Endothelial cell of umbilical vein (primary cell): ENCODE results near the gene ERFL. TPM values are rescaled to one million over a fixed set of nuclear protein-coding genes. Genes with fewer than 3 reads are reported as not detected.

Source experiments
- BruUV-seq: library from RNA; stranded (reverse); fragments of 400-500 nt; replicated peaks from 2 replicates; lab custom pipeline; 2021; lab: Mats Ljungman, UMichigan
- CTCF ChIA-PET: fragments of 300-600, 350-600 bp; sonication (Branson Sonifier 250); formaldehyde crosslinking; loops from one replicate; lab custom pipeline; 2021; ENCODE audit warnings: antibody characterized with exemption, inconsistent platforms; lab: Charles Lee
- POLR2A ChIA-PET: fragments of 300-600, 350-600 bp; sonication (Branson Sonifier 250); formaldehyde crosslinking; loops from one replicate; lab custom pipeline; 2021; ENCODE audit warnings: antibody characterized with exemption, inconsistent platforms; lab: Charles Lee
- DNase-seq: peaks from one replicate; pipeline ENCODE4 v3.0.0-alpha.2; 2011; ENCODE audit warnings: low read depth, low spot score
- FAIRE-seq: peaks from 2 replicates; lab custom pipeline; 2011; peaks lifted over from hg19 to GRCh38; lab: Jason Lieb, UNC
- H2AFZ ChIP-seq: 2 replicates; pipeline ENCODE4 v1.6.0; 2012; ENCODE audit warnings: low read depth, low read length, control low read depth, inconsistent platforms
- H3K27ac ChIP-seq: 2 replicates; pipeline ENCODE4 v1.5.1; 2011; ENCODE audit warnings: low read depth, mild to moderate bottlenecking, control low read depth, low read length, moderate library complexity; ENCODE audit not compliant: insufficient read depth
- H3K27me3 ChIP-seq, 2 experiments: 2 replicates each; pipeline versions ENCODE4 v1.6.0 to v1.6.1; 2011; ENCODE audit warnings: low read length in 2 of 2, mixed read lengths in 1 of 2; ENCODE audit not compliant: control insufficient read depth in 2 of 2, insufficient read depth in 2 of 2
- H3K36me3 ChIP-seq, 2 experiments: 2 replicates in 1 of 2; 3 replicates in 1 of 2; pipeline ENCODE4 v1.5.1; 2011; ENCODE audit warnings: low read length in 2 of 2, mild to moderate bottlenecking in 1 of 2, moderate library complexity in 1 of 2; ENCODE audit not compliant: control insufficient read depth in 2 of 2, insufficient read depth in 2 of 2; ENCODE audit errors: extremely low read depth in 1 of 2
- H3K4me1 ChIP-seq: 3 replicates; pipeline ENCODE4 v1.5.1; 2011; ENCODE audit warnings: mild to moderate bottlenecking, low read length; ENCODE audit not compliant: control insufficient read depth, insufficient read depth; ENCODE audit errors: extremely low read depth
- H3K4me2 ChIP-seq: 2 replicates; pipeline ENCODE4 v1.6.1; 2011; ENCODE audit warnings: low read length, control low read depth, mixed read lengths; ENCODE audit not compliant: insufficient read depth
- H3K4me3 ChIP-seq, 3 experiments: fragments of 200-600 bp in 1 of 3; sonication (generic), shearing (Covaris generic) in 1 of 3; replicated peaks in 1 of 3; 2 replicates each; pipeline ENCODE4 v1.5.1; 2011 to 2016; ENCODE audit warnings: control low read depth in 3 of 3, low read length in 3 of 3, mild to moderate bottlenecking in 2 of 3, inconsistent platforms in 1 of 3, low read depth in 1 of 3, moderate library complexity in 1 of 3; ENCODE audit not compliant: insufficient read depth in 1 of 3
- H3K79me2 ChIP-seq: 2 replicates; pipeline ENCODE4 v1.6.0; 2012; ENCODE audit warnings: low read length, inconsistent platforms; ENCODE audit not compliant: control insufficient read depth, insufficient read depth
- H3K9ac ChIP-seq: replicated peaks from 2 replicates; pipeline ENCODE3; 2011; ENCODE audit warnings: low read length, control low read depth; ENCODE audit not compliant: insufficient read depth; ENCODE audit errors: extremely low read depth
- H3K9me1 ChIP-seq: replicated peaks from 3 replicates; pipeline ENCODE4 v1.6.0; 2011; ENCODE audit warnings: mild to moderate bottlenecking, low read length; ENCODE audit not compliant: control insufficient read depth, insufficient read depth; ENCODE audit errors: extremely low read depth
- H3K9me3 ChIP-seq: replicated peaks from 2 replicates; pipeline ENCODE4 v1.5.1; 2012; ENCODE audit warnings: low read length, inconsistent platforms; ENCODE audit not compliant: control insufficient read depth, insufficient read depth
- H4K20me1 ChIP-seq: replicated peaks from 2 replicates; pipeline ENCODE3; 2011; ENCODE audit warnings: mild to moderate bottlenecking, low read length; ENCODE audit not compliant: control insufficient read depth, insufficient read depth; ENCODE audit errors: extremely low read depth
- EZH2 ChIP-seq: IDR thresholded peaks from 2 replicates; pipeline ENCODE4 v1.6.1; 2012; ENCODE audit warnings: borderline replicate concordance, low read depth, mild to moderate bottlenecking, moderate library complexity, low read length, inconsistent platforms; ENCODE audit not compliant: severe bottlenecking
- JUN ChIP-seq: IDR thresholded peaks from 2 replicates; pipeline ENCODE4 v1.6.1; 2011; ENCODE audit warnings: borderline replicate concordance, low read depth; ENCODE audit not compliant: insufficient read length, insufficient read depth
- POLR2A ChIP-seq: IDR thresholded peaks from 2 replicates; pipeline ENCODE4 v1.6.1; 2012; ENCODE audit warnings: low read depth, mild to moderate bottlenecking, control low read depth, low read length
- dilution Hi-C: fragments of 300-500 bp; cut with MboI; formaldehyde crosslinking; loops from one replicate; pipeline ENCODE4 v1.15.0; 2019; ENCODE audit warnings: low sequenced_read_pairs; ENCODE audit not compliant: extremely low pct_ligation_motif_present
- intact Hi-C: fragments of 100-400 bp; cut with micrococcal nuclease; formaldehyde crosslinking; loops from one replicate; pipeline ENCODE4 v1.10.0; 2022
- polyA plus RNA-seq, 4 experiments: library from polyadenylated mRNA; depleted of rRNA in 3 of 4; stranded (reverse) in 3 of 4; unstranded in 1 of 4; fragments of >200 nt; gene quantifications; 2 replicates each; pipeline versions ENCODE4 v1.2.1 to v1.2.3, GENCODE V29; 2011 to 2012; ENCODE audit warnings: missing spikeins in 1 of 4
- total RNA-seq: library from RNA; stranded (reverse); gene quantifications from 2 replicates; pipeline ENCODE4 v1.2.3, GENCODE V29; 2021
- TF ChIP-seq, protein P1 (sequence below), 2 donors: IDR thresholded peaks; 1 replicate in 1 of 2; 2 replicates in 1 of 2; pipeline ENCODE4 v1.5.1; 2011; ENCODE audit warnings: low read length in 2 of 2, mild to moderate bottlenecking in 2 of 2, moderate library complexity in 2 of 2, control low read depth in 1 of 2, inconsistent platforms in 1 of 2, low read depth in 1 of 2; ENCODE audit not compliant: insufficient read depth in 1 of 2; ENCODE audit errors: extremely low read depth in 1 of 2

Gene ERFL
- total and polyA plus RNA-seq, 2 donors (not counting 3 experiments of a cell fraction or from before 2014, with no cell fraction given) = not detected

- DNase-seq (no peak), FAIRE-seq (no peak)
- peaks cover 19 to 24% of the 10 kb centered on the region in 2 experiments for H3K27me3 ChIP-seq
- CTCF ChIA-PET = no interaction called here
- intact Hi-C loops = no loop called here
- H3K9me1 ChIP-seq = no peaks in the 10 kb centered on the region
- dilution Hi-C loops = no loop called here
- no peaks in the 10 kb centered on the region for H3K9me3 ChIP-seq
- H3K4me2 ChIP-seq = no peak overlapping the region
- H4K20me1 ChIP-seq = no peaks in the 10 kb centered on the region
- no TSS peak for BruUV-seq
- no peaks in the 10 kb centered on the region for H3K4me1 ChIP-seq
- H3K27ac ChIP-seq = no peak overlapping the region
- peaks cover 0 to 36% of the 10 kb centered on the region in 2 experiments for H3K36me3 ChIP-seq
- H3K79me2 ChIP-seq = no peaks in the 10 kb centered on the region
- H3K4me3 ChIP-seq = no peak overlapping the region
- POLR2A ChIA-PET = no interaction called here
- no peak overlapping the region for H3K9ac ChIP-seq
- H2AFZ ChIP-seq = no peak overlapping the region
- TF ChIP-seq JUN = no peak
- TF ChIP-seq POLR2A = no peak
- TF ChIP-seq, protein P1, sequence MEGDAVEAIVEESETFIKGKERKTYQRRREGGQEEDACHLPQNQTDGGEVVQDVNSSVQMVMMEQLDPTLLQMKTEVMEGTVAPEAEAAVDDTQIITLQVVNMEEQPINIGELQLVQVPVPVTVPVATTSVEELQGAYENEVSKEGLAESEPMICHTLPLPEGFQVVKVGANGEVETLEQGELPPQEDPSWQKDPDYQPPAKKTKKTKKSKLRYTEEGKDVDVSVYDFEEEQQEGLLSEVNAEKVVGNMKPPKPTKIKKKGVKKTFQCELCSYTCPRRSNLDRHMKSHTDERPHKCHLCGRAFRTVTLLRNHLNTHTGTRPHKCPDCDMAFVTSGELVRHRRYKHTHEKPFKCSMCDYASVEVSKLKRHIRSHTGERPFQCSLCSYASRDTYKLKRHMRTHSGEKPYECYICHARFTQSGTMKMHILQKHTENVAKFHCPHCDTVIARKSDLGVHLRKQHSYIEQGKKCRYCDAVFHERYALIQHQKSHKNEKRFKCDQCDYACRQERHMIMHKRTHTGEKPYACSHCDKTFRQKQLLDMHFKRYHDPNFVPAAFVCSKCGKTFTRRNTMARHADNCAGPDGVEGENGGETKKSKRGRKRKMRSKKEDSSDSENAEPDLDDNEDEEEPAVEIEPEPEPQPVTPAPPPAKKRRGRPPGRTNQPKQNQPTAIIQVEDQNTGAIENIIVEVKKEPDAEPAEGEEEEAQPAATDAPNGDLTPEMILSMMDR (IDR thresholded peaks at IDR 0.05; ENCODE audit: extremely low read depth in 1 of 2, insufficient read depth in 1 of 2, low read depth in 1 of 2, low read length in 2 of 2) = no peak
- no peak for TF ChIP-seq EZH2
Observed at GRCh38 chr19:41907994-41908615, 20.1 kb downstream of the ERFL start.
